K562 (cell line): Measurements from ENCODE around the gene CERS6. TPM values are rescaled to one million over a fixed set of nuclear protein-coding genes. Genes with fewer than 3 reads are reported as not detected.

Source experiments
- ATAC-seq: fragments of 200-7000 bp; cut with Tn5 transposase; 3 replicates; pipeline ENCODE4 v1.9.1; 2020; ENCODE audit warnings: moderate library complexity
- BruUV-seq: library from RNA; stranded (reverse); fragments of 400-500 nt; replicated peaks from 2 replicates; lab custom pipeline; 2021; lab: Mats Ljungman, UMichigan
- CTCF ChIA-PET: fragments of 300-600 bp; formaldehyde crosslinking; extraction: SDS; loops from one replicate; lab custom pipeline; 2021; ENCODE audit warnings: low intra/inter-chr PET ratio; lab: Yijun Ruan, JAX
- POLR2A ChIA-PET: fragments of 300-600, 350-650 bp; sonication (Branson Sonifier 250); formaldehyde crosslinking; extraction: SDS; loops from one replicate; lab custom pipeline; 2021; ENCODE audit warnings: antibody characterized with exemption, inconsistent platforms; lab: Yijun Ruan, JAX
- DNase-seq, 4 experiments: peaks; one replicate each; pipeline versions ENCODE4 v3.0.0 to v3.0.0-alpha.2; 2011 to 2018; ENCODE audit warnings: low spot score in 3 of 4, mixed read lengths in 3 of 4; ENCODE audit errors: extremely low read depth in 1 of 4
- FAIRE-seq: peaks from 2 replicates; lab custom pipeline; 2011; peaks lifted over from hg19 to GRCh38; lab: Jason Lieb, UNC
- H2AFZ ChIP-seq: 2 replicates; pipeline ENCODE4 v1.6.0; 2011; ENCODE audit warnings: low read depth, low read length, control low read depth, inconsistent platforms
- H3K27ac ChIP-seq: fragments of 200-600 bp; 3 replicates; pipeline ENCODE4 v1.8.0; 2011; ENCODE audit warnings: low read depth, mild to moderate bottlenecking, control low read depth, inconsistent platforms, low read length, moderate library complexity, mixed read lengths; ENCODE audit errors: extremely low read depth
- H3K27me3 ChIP-seq, 2 experiments: fragments of 300-600 bp in 1 of 2; 2 replicates in 1 of 2; 3 replicates in 1 of 2; pipeline versions ENCODE4 v1.6.0 to v1.8.0; 2011; ENCODE audit warnings: inconsistent platforms in 2 of 2, low read length in 2 of 2, mild to moderate bottlenecking in 1 of 2, mixed read lengths in 1 of 2, moderate library complexity in 1 of 2; ENCODE audit not compliant: control insufficient read depth in 2 of 2, insufficient read depth in 2 of 2
- H3K36me3 ChIP-seq: fragments of 300-600 bp; 3 replicates; pipeline ENCODE4 v1.8.0; 2011; ENCODE audit warnings: mild to moderate bottlenecking, low read length, inconsistent platforms; ENCODE audit not compliant: control insufficient read depth, insufficient read depth
- H3K4me1 ChIP-seq, 2 experiments: fragments of 200-600 bp in 1 of 2; replicated peaks in 1 of 2; 2 replicates in 1 of 2; 3 replicates in 1 of 2; pipeline versions ENCODE4 v1.5.1 to v1.8.0; 2011; ENCODE audit warnings: inconsistent platforms in 2 of 2, low read length in 2 of 2, mild to moderate bottlenecking in 1 of 2, mixed read lengths in 1 of 2, moderate library complexity in 1 of 2; ENCODE audit not compliant: control insufficient read depth in 2 of 2, insufficient read depth in 2 of 2
- H3K4me2 ChIP-seq: 2 replicates; pipeline ENCODE4 v1.6.1; 2011; ENCODE audit warnings: low read length, control low read depth, inconsistent platforms, mixed read lengths; ENCODE audit not compliant: insufficient read depth
- H3K4me3 ChIP-seq: fragments of 200-600 bp; sonication (generic), shearing (Covaris generic); 2 replicates; pipeline ENCODE4 v1.5.1; 2016; ENCODE audit warnings: control low read depth, inconsistent platforms
- H3K79me2 ChIP-seq: fragments of 200-600 bp; 3 replicates; pipeline ENCODE4 v1.8.0; 2011; ENCODE audit warnings: low read length, inconsistent platforms; ENCODE audit not compliant: control insufficient read depth, insufficient read depth
- H3K9ac ChIP-seq, 2 experiments: 2 replicates each; pipeline versions ENCODE4 v1.6.0 to v1.6.1; 2011; ENCODE audit warnings: low read depth in 2 of 2, low read length in 2 of 2, control low read depth in 1 of 2, inconsistent platforms in 1 of 2, mild to moderate bottlenecking in 1 of 2, mixed read lengths in 1 of 2; ENCODE audit not compliant: insufficient read depth in 1 of 2
- H3K9me1 ChIP-seq: one replicate; pipeline ENCODE4 v1.6.0; 2011; ENCODE audit warnings: inconsistent platforms, mild to moderate bottlenecking, low read length, moderate library complexity; ENCODE audit not compliant: control insufficient read depth, insufficient read depth
- H3K9me3 ChIP-seq: replicated peaks from 2 replicates; pipeline ENCODE4 v1.5.1; 2011; ENCODE audit warnings: low read depth, low read length, inconsistent platforms; ENCODE audit not compliant: control insufficient read depth, insufficient read depth
- H4K20me1 ChIP-seq: replicated peaks from 2 replicates; pipeline ENCODE4 v1.6.1; 2011; ENCODE audit warnings: low read length, inconsistent platforms, mixed read lengths; ENCODE audit not compliant: control insufficient read depth, insufficient read depth
- CEBPB ChIP-seq: fragments of 450-650 bp; IDR thresholded peaks from 2 replicates; pipeline ENCODE4 v1.6.1; 2016; ENCODE audit warnings: missing genetic modification characterization, missing compliant biosample characterization
- HDAC3 ChIP-seq: fragments of 450-650 bp; IDR thresholded peaks from 2 replicates; pipeline ENCODE4 v1.6.1; 2018; ENCODE audit warnings: borderline replicate concordance, mild to moderate bottlenecking, moderate library complexity; ENCODE audit not compliant: partially characterized antibody
- HOXB6 ChIP-seq: fragments of 250-450 bp; sonication (Bioruptor Pico); IDR thresholded peaks from 2 replicates; pipeline ENCODE4 v1.5.1; 2022; ENCODE audit warnings: mild to moderate bottlenecking, borderline replicate concordance
- MEF2A ChIP-seq: IDR thresholded peaks from 2 replicates; pipeline ENCODE4 v1.6.1; 2011; ENCODE audit warnings: low read depth, mild to moderate bottlenecking, low read length, moderate library complexity; ENCODE audit not compliant: control insufficient read depth
- NFATC3 ChIP-seq: fragments of 450-650 bp; IDR thresholded peaks from 2 replicates; pipeline ENCODE4 v1.6.1; 2017; ENCODE audit warnings: mild to moderate bottlenecking
- PHB ChIP-seq: fragments of 250-450 bp; sonication (Bioruptor Pico); IDR thresholded peaks from 2 replicates; pipeline ENCODE4 v1.5.0; 2021
- SAP30 ChIP-seq: fragments of 200-600 bp; sonication (generic); IDR thresholded peaks from 2 replicates; pipeline ENCODE4 v1.6.1; 2012; ENCODE audit warnings: borderline replicate concordance, low read depth, mild to moderate bottlenecking, moderate library complexity, low read length, control low read depth, inconsistent platforms; ENCODE audit not compliant: insufficient read depth, poor library complexity, severe bottlenecking
- SIRT6 ChIP-seq: IDR thresholded peaks from one replicate; pipeline ENCODE4 v1.6.1; 2012; ENCODE audit warnings: low read depth, mild to moderate bottlenecking, control low read depth, inconsistent platforms, low read length, moderate library complexity
- TAF7 ChIP-seq: fragments of 450-650 bp; IDR thresholded peaks from 2 replicates; pipeline ENCODE4 v1.6.1; 2016; ENCODE audit warnings: missing genetic modification characterization, missing compliant biosample characterization
- TCF7L2 ChIP-seq: fragments of 150-350 bp; IDR thresholded peaks from 2 replicates; pipeline ENCODE4 v1.6.1; 2016; ENCODE audit warnings: low read depth, mild to moderate bottlenecking, low read length, moderate library complexity
- TRIM25 ChIP-seq: fragments of 450-650 bp; IDR thresholded peaks from 2 replicates; pipeline ENCODE4 v1.7.0; 2016; ENCODE audit warnings: borderline replicate concordance
- ZNF707 ChIP-seq: fragments of 250-450 bp; sonication (Bioruptor Pico); conservative IDR thresholded peaks from 2 replicates; pipeline ENCODE4 v1.8.0; 2022; ENCODE audit warnings: inconsistent platforms, mild to moderate bottlenecking, moderate library complexity
- WGBS: fragments of 100-300 bp; shearing (Covaris generic); methylation state at CpG from one replicate; pipeline ENCODE4 v1.1.6; 2016; ENCODE audit warnings: low coverage, mixed read lengths; ENCODE audit not compliant: insufficient coverage; ENCODE audit errors: missing lambda C conversion rate; 5-methylcytosine and 5-hydroxymethylcytosine counted together
- in situ Hi-C: fragments of 300-500 bp; cut with MboI; formaldehyde crosslinking; loops from 4 replicates; pipeline ENCODE4 v1.15.0; 2018; ENCODE audit warnings: inconsistent platforms, mixed read lengths
- intact Hi-C: fragments of 100-400 bp; cut with micrococcal nuclease; formaldehyde crosslinking; loops from 2 replicates; pipeline ENCODE4 v1.14.2; 2022
- polyA plus RNA-seq, 8 experiments: library from polyadenylated mRNA; depleted of rRNA in 4 of 8; stranded (reverse) in 5 of 8; unstranded in 3 of 8; fragments of >200 nt; fragmentation: Nextera tagmentation in 2 of 8; fragmentation: Illumina TruSeq in 1 of 8; extraction: Ambion mirVana in 2 of 8; extraction: Trizol in 1 of 8; gene quantifications; 2 replicates each; pipeline versions ENCODE4 v1.2.1 to v1.2.3, GENCODE V29; 2011 to 2014; ENCODE audit warnings: inconsistent platforms in 1 of 8, missing spikeins in 1 of 8
- total RNA-seq, 7 experiments: library from RNA; depleted of rRNA in 6 of 7; stranded (reverse); fragments of >200 nt in 6 of 7; fragmentation: Illumina TruSeq in 2 of 7; extraction: Trizol in 2 of 7; gene quantifications; 2 replicates each; pipeline versions ENCODE4 v1.2.1 to v1.2.3, GENCODE V29; 2011 to 2021; ENCODE audit warnings: low replicate concordance in 1 of 7

The CERS6 gene
- total and polyA plus RNA-seq, 9 of the 15 experiments (the other 6 are each of a cell fraction or from before 2014, with no cell fraction given) = 1.6 to 13.6 (median 11.4) TPM

- TF ChIP-seq HOXB6 (CRISPR knock-in tag) = no peak
- TF ChIP-seq CEBPB = no peak
- no peak for TF ChIP-seq TCF7L2
- no peak for TF ChIP-seq SIRT6
- no peak for TF ChIP-seq TAF7 (tag)
- TF ChIP-seq NFATC3 = no peak
- TF ChIP-seq TRIM25 = no peak
- TF ChIP-seq HDAC3 = no peak
Measured at GRCh38 chr2:168641636-168642035, 185.6 kb downstream of the CERS6 start (continued).

DNA sequence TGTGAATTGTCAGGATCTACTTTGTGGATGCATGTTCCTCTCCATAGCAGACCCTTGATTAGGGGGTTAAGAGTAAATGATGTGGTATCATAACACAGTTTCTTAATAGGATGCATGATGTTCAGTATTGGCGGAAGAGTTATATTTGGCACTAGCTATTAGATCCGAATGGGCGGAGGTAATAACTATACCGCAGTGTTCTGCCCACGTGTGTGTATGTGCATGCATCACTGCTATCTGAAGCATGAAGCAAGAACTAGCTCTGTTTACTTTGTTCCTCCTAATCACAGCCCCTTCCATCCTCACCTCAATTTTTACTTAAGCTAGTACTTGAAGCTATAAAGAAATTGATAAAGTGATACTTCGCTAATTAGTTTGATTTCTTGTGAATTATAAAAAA lies 186.8 kb downstream of the CERS6 start:
- Histone ChIP-seq H3K9me3 (no peaks in the 10 kb centered on the region), H3K4me3 (no peak overlapping the region), H3K4me2 (no peak overlapping the region), H4K20me1 (no peaks in the 10 kb centered on the region), H3K9me1 (no peaks in the 10 kb centered on the region), H3K27ac (no peak overlapping the region), H3K79me2 (no peaks in the 10 kb centered on the region), H3K36me3 (no peaks in the 10 kb centered on the region), H2AFZ (no peak overlapping the region), H3K4me1 (no peaks in the 10 kb centered on the region; a peak in 1 of 5 replicates), H3K27me3 (no peaks in the 10 kb centered on the region), H3K9ac (no peak overlapping the region)
- no peak for FAIRE-seq
- no peak for ATAC-seq
- no TSS peak for BruUV-seq
- DNase-seq = no peak
- in situ Hi-C loops = no loop called here
- ChIA-PET CTCF (no interaction called here), POLR2A (interaction anchor here (0.7 to 1.7 kb wide), 3 partner anchors 10 to 20 kb away, joined by 3 to 4 read pairs (median 3); no protein-coding TSS in a partner anchor)
- WGBS = 74% methylated on average over 6 of the region's 6 CpGs
- intact Hi-C loops = no loop called here
- no peak for TF ChIP-seq MEF2A
- no peak for TF ChIP-seq PHB (CRISPR knock-in tag)
- TF ChIP-seq SAP30 = no peak
- no peak for TF ChIP-seq ZNF707
